SK-N-DZ (cell line): ENCODE data around the gene F2RL1. TPM values are rescaled to one million over a fixed set of nuclear protein-coding genes. Genes with fewer than 3 reads are reported as not detected.
"Not testable (repeated sequence)": the region's sequence is repeated elsewhere in the genome, so short reads cannot be mapped to it uniquely, and the experiment has no call there.

Experiments used
- DNase-seq: peaks from one replicate; pipeline ENCODE4 v3.0.0-alpha.2; 2015; ENCODE audit warnings: low spot score
- polyA plus RNA-seq, 2 experiments: library from polyadenylated mRNA; depleted of rRNA; stranded (reverse); fragments of >200 nt; gene quantifications; 2 replicates each; pipeline ENCODE4 v1.2.3, GENCODE V29; 2014

Gene F2RL1
- not detected in 2 replicates for polyA plus RNA-seq (2014; cell fraction: cytosol; rRNA removed)
- not detected in 2 replicates for polyA plus RNA-seq (2014; cell fraction: nucleus; rRNA removed)

- DNase-seq: no peak
Observed at GRCh38 chr5:76818844-76819831, at the start of gene F2RL1. F2RL1 (plus strand) TSS chr5:76819030; CDS start chr5:76819183, 153 bp downstream.

GRCh38 chr5:76771041-76771440 is 47.8 kb upstream of the F2RL1 start:
- not testable (repeated sequence) for DNase-seq

GRCh38 chr5:76771705-76772405 is 47.0 kb upstream of the F2RL1 start:
- DNase-seq: no peak

GRCh38 chr5:76775921-76776320 is 42.9 kb upstream of the F2RL1 start:
- DNase-seq: no peak

GRCh38 chr5:76776391-76776790 is 42.4 kb upstream of the F2RL1 start:
- DNase-seq: no peak

- not testable (repeated sequence) for DNase-seq
Observed at GRCh38 chr5:76780616-76781015, 38.2 kb upstream of the F2RL1 start.

- no peak for DNase-seq
Observed at GRCh38 chr5:76781775-76782174, 37.1 kb upstream of the F2RL1 start.

- no peak for DNase-seq
Observed at GRCh38 chr5:76782444-76782843, 36.4 kb upstream of the F2RL1 start.

- DNase-seq: no peak
Observed at GRCh38 chr5:76787237-76787636, 31.6 kb upstream of the F2RL1 start.

- no peak for DNase-seq
Observed at GRCh38 chr5:76788362-76788761, 30.5 kb upstream of the F2RL1 start.

GRCh38 chr5:76789275-76789674 is 29.6 kb upstream of the F2RL1 start:
- DNase-seq: not testable (repeated sequence)

GRCh38 chr5:76789991-76790581 is 28.7 kb upstream of the F2RL1 start:
- no peak for DNase-seq

- DNase-seq: no peak
Observed at GRCh38 chr5:76790632-76791290, 28.1 kb upstream of the F2RL1 start.

- no peak for DNase-seq
Observed at GRCh38 chr5:76791461-76791860, 27.4 kb upstream of the F2RL1 start.

GRCh38 chr5:76794871-76795270 is 24.0 kb upstream of the F2RL1 start:
- no peak for DNase-seq

- no peak for DNase-seq
Observed at GRCh38 chr5:76799588-76799987, 19.2 kb upstream of the F2RL1 start.

GRCh38 chr5:76800579-76800978 is 18.3 kb upstream of the F2RL1 start:
- DNase-seq: no peak

- DNase-seq: no peak
Observed at GRCh38 chr5:76801159-76801802, 17.5 kb upstream of the F2RL1 start.

GRCh38 chr5:76801803-76802195 is 17.0 kb upstream of the F2RL1 start:
- no peak for DNase-seq

GRCh38 chr5:76804266-76804665 is 14.6 kb upstream of the F2RL1 start:
- no peak for DNase-seq
